OCI-LY1 (cell line): ENCODE results near the gene MPL.

Experiments
- H2AFZ ChIP-seq: fragments of 200-600 bp; sonication (generic), shearing (Covaris generic); 2 replicates; pipeline ENCODE4 v1.6.0; 2014; ENCODE audit warnings: antibody characterized with exemption, mild to moderate bottlenecking, low read length
- H3F3A ChIP-seq: fragments of 200-600 bp; sonication (generic), shearing (Covaris generic); 2 replicates; pipeline ENCODE4 v1.6.0; 2014; ENCODE audit warnings: mild to moderate bottlenecking, antibody characterized with exemption, low read length, moderate library complexity; ENCODE audit not compliant: insufficient read depth
- H3K27ac ChIP-seq: fragments of 200-600 bp; sonication (generic); 2 replicates; pipeline ENCODE4 v1.5.1; 2014; ENCODE audit warnings: low read length, mixed run types, mild to moderate bottlenecking, low read depth; ENCODE audit not compliant: poor library complexity, severe bottlenecking
- H3K27me3 ChIP-seq: fragments of 200-600 bp; sonication (generic); 2 replicates; pipeline ENCODE4 v1.6.0; 2014; ENCODE audit warnings: antibody characterized with exemption, mild to moderate bottlenecking, low read length, moderate library complexity; ENCODE audit not compliant: insufficient read depth
- H3K36me3 ChIP-seq: fragments of 200-600 bp; sonication (generic); 2 replicates; pipeline ENCODE4 v1.6.1; 2014; ENCODE audit warnings: mild to moderate bottlenecking, antibody characterized with exemption, low read length, moderate library complexity, mixed read lengths; ENCODE audit not compliant: insufficient read depth
- H3K4me1 ChIP-seq: fragments of 200-600 bp; sonication (generic); 2 replicates; pipeline ENCODE4 v1.5.1; 2014; ENCODE audit warnings: mild to moderate bottlenecking, low read length, moderate library complexity; ENCODE audit not compliant: insufficient read depth, severe bottlenecking
- H3K4me2 ChIP-seq: fragments of 200-600 bp; sonication (generic), shearing (Covaris generic); 2 replicates; pipeline ENCODE4 v1.6.1; 2014; ENCODE audit warnings: low read length
- H3K4me3 ChIP-seq: fragments of 200-600 bp; sonication (generic); 2 replicates; pipeline ENCODE4 v1.5.1; 2014; ENCODE audit warnings: low read length, low read depth, mild to moderate bottlenecking, mixed read lengths; ENCODE audit not compliant: poor library complexity, severe bottlenecking
- H3K79me2 ChIP-seq: fragments of 200-600 bp; shearing (Covaris generic); 2 replicates; pipeline ENCODE4 v1.6.1; 2016; ENCODE audit warnings: mixed run types, low read length, mixed read lengths; ENCODE audit not compliant: insufficient read depth
- H3K9ac ChIP-seq: fragments of 200-600 bp; sonication (generic), shearing (Covaris generic); 2 replicates; pipeline ENCODE4 v1.6.1; 2014; ENCODE audit warnings: mild to moderate bottlenecking, low read length, mixed read lengths
- H3K9me2 ChIP-seq: fragments of 200-600 bp; sonication (generic), shearing (Covaris generic); 2 replicates; pipeline ENCODE4 v1.6.1; 2014; ENCODE audit warnings: low read depth, mild to moderate bottlenecking, low read length, mixed read lengths
- H3K9me3 ChIP-seq: fragments of 200-600 bp; shearing (Covaris generic); 2 replicates; pipeline ENCODE4 v1.6.1; 2014; ENCODE audit warnings: low read length, mixed read lengths
- H4K20me1 ChIP-seq: fragments of 200-600 bp; sonication (generic), shearing (Covaris generic); 2 replicates; pipeline ENCODE4 v1.6.0; 2016; ENCODE audit warnings: mild to moderate bottlenecking, low read length; ENCODE audit not compliant: insufficient read depth
- EZH2 ChIP-seq: fragments of 200-600 bp; sonication (generic), shearing (Covaris generic); IDR thresholded peaks from 2 replicates; pipeline ENCODE4 v1.8.0; 2017; ENCODE audit warnings: borderline replicate concordance, mixed run types, mild to moderate bottlenecking, antibody characterized with exemption, low read length, moderate library complexity, mixed read lengths
- TF ChIP-seq, protein P1 (sequence below): fragments of 200-600 bp; sonication (generic), shearing (Covaris generic); IDR thresholded peaks from 2 replicates; pipeline ENCODE4 v1.5.1; 2017; ENCODE audit warnings: mild to moderate bottlenecking, antibody characterized with exemption, low read length, moderate library complexity, mixed read lengths

Gene MPL

DNA sequence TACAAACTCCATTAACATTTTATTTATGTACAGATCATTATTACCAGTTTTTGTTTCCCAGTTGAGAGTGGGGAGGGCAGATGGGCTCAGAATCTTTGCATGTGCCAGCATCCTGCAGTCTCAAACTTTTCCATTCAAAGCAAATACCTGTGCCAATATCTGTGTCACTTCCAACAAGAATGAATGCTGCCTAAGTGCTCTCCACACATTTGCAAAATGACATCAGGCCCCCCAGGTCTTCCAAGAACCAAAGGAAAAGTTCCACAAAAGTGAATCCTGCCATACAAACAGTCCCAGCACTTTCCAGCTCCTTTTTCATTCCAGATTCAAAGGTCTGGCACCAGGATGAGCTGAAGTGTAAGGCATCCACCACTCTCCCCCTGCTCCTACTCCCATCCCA, 38.5 kb upstream of the MPL start:
- Histone ChIP-seq H3K9me3 (no peaks in the 10 kb centered on the region), H3K79me2 (no peaks in the 10 kb centered on the region), H3K4me2 (no peak overlapping the region), H3K27me3 (peaks cover 5% of the 10 kb centered on the region; the same call in 1 of the 2 replicates), H3K27ac (no peak overlapping the region), H4K20me1 (no peaks in the 10 kb centered on the region), H3F3A (no peaks in the 10 kb centered on the region), H3K4me3 (no peak overlapping the region), H3K4me1 (no peaks in the 10 kb centered on the region), H3K36me3 (no peaks in the 10 kb centered on the region), H3K9ac (no peak overlapping the region), H2AFZ (no peak overlapping the region), H3K9me2 (no peaks in the 10 kb centered on the region)
- TF ChIP-seq EZH2, result no peak
- TF ChIP-seq, protein P1, sequence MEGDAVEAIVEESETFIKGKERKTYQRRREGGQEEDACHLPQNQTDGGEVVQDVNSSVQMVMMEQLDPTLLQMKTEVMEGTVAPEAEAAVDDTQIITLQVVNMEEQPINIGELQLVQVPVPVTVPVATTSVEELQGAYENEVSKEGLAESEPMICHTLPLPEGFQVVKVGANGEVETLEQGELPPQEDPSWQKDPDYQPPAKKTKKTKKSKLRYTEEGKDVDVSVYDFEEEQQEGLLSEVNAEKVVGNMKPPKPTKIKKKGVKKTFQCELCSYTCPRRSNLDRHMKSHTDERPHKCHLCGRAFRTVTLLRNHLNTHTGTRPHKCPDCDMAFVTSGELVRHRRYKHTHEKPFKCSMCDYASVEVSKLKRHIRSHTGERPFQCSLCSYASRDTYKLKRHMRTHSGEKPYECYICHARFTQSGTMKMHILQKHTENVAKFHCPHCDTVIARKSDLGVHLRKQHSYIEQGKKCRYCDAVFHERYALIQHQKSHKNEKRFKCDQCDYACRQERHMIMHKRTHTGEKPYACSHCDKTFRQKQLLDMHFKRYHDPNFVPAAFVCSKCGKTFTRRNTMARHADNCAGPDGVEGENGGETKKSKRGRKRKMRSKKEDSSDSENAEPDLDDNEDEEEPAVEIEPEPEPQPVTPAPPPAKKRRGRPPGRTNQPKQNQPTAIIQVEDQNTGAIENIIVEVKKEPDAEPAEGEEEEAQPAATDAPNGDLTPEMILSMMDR, result no peak

DNA sequence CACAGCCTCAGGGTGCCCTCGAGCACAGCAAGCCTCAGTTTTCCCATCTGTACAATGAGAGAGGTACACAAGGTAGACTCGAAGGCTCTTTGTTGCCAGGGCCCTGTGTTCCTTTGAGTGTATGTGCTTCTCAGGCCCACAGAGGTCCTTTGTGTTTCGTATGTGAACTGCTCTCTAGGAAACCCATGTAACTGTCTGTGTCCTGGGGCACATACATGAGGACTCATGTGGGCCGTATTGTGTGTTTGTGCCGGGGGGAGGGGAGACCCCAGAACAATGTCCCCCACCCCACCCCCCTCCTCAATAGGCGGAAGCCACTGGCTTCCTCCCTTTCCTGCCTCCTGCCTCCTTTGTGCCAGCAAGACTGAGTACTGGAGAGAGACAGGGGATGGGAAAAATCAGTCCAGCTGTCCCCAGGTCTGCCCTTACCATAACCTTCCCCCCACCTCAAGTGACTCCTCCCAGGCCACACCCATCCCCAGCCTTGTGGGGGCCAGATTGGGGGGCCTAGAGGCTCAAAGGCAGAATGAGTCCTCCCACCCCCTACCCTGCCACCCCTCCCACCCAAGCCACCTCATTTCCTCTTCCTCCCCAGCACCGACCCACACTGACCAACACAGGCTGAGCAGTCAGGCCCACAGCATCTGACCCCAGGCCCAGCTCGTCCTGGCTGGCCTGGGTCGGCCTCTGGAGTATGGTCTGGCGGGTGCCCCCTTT, 37.1 kb upstream of the MPL start, which contains the start of gene TIE1:
Gene TIE1 (plus strand): TSS at position 605 of the 717 bp plus-strand sequence. CDS start 90 bp downstream, at position 695.
- Histone ChIP-seq H3K4me1 (no peaks in the 10 kb centered on the region), H2AFZ (no peak within 1 kb of the TSS), H3K9me3 (no peaks in the 10 kb centered on the region), H3K9ac (no peak within 1 kb of the TSS), H3K79me2 (no peaks in the 10 kb centered on the region), H4K20me1 (no peaks in the 10 kb centered on the region), H3K9me2 (no peaks in the 10 kb centered on the region), H3F3A (no peaks in the 10 kb centered on the region), H3K27me3 (peaks cover 7% of the 10 kb centered on the region; the same call in 1 of the 2 replicates), H3K4me2 (no peak within 1 kb of the TSS), H3K4me3 (no peak within 1 kb of the TSS), H3K27ac (no peak within 1 kb of the TSS), H3K36me3 (no peaks in the 10 kb centered on the region)
- TF ChIP-seq, protein P1, result no peak
- no peak for TF ChIP-seq EZH2

DNA sequence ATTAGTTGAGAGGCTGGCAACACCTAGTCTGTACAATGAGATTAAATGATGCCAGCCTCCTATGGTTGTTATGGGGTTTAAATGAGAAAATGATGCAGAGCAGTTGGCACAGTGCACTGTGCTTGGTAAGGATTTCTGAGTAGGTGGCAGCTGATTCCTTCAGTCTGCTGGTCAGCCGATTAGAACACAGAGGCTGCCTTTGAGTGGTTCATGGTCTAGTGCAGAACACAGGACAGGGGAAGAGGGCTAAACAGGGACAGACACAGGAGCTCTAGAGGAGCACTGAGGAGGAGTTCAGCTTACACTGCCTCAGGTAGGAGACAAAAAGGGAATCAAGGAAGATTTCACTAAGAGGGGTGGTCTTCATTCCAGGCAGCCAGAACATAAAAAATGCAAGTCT, 35.4 kb upstream of the MPL start:
- Histone ChIP-seq H4K20me1 (no peaks in the 10 kb centered on the region), H3F3A (no peaks in the 10 kb centered on the region), H3K9me3 (no peaks in the 10 kb centered on the region), H2AFZ (no peak overlapping the region), H3K4me2 (no peak overlapping the region), H3K9ac (no peak overlapping the region), H3K9me2 (no peaks in the 10 kb centered on the region), H3K79me2 (no peaks in the 10 kb centered on the region), H3K4me1 (no peaks in the 10 kb centered on the region), H3K27ac (no peak overlapping the region), H3K4me3 (no peak overlapping the region), H3K36me3 (no peaks in the 10 kb centered on the region), H3K27me3 (peaks cover 7% of the 10 kb centered on the region; the same call in 1 of the 2 replicates)
- TF ChIP-seq, protein P1, result no peak
- no peak for TF ChIP-seq EZH2
